KG1 (cell line): ENCODE data around the gene WDR47.
A peak's percentile ranks its signal among the peaks of the same experiment; 100 is the strongest.
"Not testable (repeated sequence)": the region's sequence is repeated elsewhere in the genome, so short reads cannot be mapped to it uniquely, and the experiment has no call there.

Experiments used
- DNase-seq: peaks from one replicate; lab custom pipeline; 2025; lab: John Stamatoyannopoulos, UW

Gene WDR47

DNA sequence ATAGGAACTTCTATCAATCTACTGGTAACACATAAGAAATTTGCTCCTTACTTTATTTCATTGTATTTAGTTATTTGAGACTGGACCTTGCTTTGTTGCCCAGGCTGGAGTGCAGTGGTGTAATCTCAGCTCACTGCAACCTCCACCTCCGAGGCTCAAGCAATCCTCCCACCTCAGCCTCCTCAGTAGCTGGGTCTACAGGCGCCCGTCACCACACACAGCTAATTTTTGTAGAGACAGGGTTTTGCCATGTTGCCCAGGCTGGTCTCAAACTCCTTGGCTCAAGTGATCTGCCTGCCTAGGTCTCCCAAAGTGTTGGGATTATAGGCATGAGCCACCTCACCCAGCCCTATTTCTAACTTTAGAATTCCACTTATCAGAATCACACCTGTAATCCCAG is 10.2 kb upstream of the WDR47 start:
- not testable (repeated sequence) for DNase-seq

GRCh38 chr1:109050228-109050995 is 8.5 kb upstream of the WDR47 start:
- no peak for DNase-seq

GRCh38 chr1:109048335-109048734 is 6.4 kb upstream of the WDR47 start:
- DNase-seq: no peak

DNA sequence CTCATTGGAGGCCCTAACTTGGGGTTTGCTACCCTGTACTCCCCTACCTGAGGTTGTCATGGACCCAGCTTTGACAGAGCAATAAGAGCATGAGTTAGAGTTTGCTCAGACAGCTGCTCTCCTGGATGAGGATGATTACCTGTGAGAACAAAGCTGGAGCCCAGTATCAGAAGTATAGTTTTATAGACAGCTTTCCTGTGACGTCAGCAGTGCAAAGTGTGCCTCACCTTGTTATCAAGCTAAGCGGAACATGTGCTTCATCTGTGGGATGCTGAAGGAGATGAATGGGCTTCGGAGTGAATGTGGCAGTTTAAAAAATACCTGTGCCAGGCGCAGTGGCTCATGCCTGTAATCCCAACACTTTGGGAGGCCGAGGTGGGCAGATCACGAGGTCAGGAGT is 5.4 kb upstream of the WDR47 start:
- no peak for DNase-seq

DNA sequence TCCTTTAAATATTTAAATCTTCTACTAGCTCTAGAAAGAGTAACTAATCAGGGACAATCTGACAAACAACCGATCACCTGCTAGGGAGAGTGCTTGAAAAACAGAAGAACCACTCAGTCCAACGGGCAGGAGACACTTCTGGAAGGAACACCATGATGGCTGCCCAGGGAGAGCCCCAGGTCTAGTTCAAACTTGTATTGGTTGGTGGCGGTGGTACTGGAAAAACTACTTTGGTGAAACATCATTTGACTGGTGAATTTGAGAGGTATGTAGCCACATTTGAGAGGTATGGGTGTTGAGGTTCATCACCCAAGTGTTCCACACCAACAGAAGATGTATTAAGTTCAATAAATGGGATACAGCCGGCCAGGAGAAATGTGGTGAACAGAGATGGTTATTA is 4.8 kb upstream of the WDR47 start:
- no peak for DNase-seq

GRCh38 chr1:109045595-109045994 is 3.7 kb upstream of the WDR47 start:
- DNase-seq: no peak

DNA sequence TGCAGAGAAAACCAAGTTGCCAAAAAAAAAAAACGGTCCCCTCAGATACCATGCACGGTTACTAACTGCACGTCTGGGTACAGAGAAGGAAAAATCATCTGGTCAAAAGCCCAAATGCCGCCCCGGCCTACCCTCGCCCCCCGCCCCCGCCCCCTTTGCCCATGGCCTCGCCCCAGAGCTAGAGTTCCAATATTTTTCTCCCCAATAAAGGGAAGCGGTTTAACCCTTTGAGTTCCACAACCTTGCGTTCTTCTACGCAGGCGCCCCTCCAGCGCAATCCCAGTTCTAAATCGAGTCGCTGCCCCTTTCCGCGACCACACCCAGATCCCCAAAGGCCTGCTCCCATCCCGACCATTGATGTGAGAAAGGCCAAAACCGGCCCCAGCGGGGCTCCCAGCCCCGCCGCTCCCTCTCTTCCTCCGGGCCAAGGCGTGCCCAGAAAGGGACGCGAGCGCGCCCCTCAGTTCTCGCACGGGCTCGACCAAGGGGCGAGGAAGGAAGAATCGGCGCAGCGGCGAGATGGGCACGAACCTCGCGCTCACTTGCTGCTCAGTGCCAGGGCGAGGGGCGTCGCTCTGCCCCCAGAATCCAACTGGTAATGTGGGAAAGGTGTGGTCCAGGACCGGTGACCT is 797 bp downstream of the WDR47 start:
- DNase-seq: peak; percentile 32

- DNase-seq: no peak
These were observed 1.3 kb downstream of the WDR47 start for GRCh38 chr1:109040627-109040988.

- DNase-seq: no peak
These were observed 7.5 kb downstream of the WDR47 start for GRCh38 chr1:109034382-109034781.

DNA sequence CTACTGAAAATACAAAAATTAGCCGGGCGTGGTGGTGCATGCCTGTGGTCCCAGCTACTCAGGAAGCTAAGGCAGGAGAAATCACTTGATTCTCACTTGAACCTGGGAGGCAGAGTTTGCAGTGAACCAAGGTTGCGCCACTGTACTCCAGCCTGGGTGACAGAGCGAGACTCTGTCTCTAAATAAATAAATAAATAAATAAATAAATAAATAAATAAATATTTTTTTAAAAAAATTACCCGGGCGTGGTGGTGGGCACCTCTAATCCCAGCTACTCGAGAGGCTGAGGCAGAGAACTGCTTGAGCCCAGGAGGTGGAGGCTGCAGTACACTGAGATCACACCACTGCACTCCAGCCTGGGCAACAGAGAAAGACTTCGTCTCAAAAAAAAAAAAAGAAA is 12.4 kb downstream of the WDR47 start:
- not testable (repeated sequence) for DNase-seq

- no peak for DNase-seq
These were observed 14.1 kb downstream of the WDR47 start for GRCh38 chr1:109027841-109028240.

DNA sequence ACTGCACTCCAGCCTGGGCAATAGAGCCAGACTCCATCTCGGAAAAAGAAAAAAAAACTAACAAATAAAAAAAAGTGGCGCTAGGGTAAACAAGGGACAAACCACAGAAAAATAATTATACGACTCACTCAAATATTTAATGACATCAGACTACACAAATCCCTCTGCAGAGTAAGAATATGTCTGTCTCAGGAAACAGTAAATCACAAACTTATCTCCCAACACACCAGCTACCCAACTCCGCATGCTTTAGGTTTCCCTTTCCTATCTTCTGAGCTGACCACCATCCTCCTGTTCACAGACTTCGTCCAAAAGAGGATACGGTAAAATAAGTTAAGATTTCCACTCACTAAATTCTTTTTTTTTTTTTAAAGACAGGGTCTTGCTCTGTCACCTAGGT is 16.2 kb downstream of the WDR47 start:
- DNase-seq: no peak

GRCh38 chr1:109024646-109025045 is 17.3 kb downstream of the WDR47 start:
- no peak for DNase-seq

DNA sequence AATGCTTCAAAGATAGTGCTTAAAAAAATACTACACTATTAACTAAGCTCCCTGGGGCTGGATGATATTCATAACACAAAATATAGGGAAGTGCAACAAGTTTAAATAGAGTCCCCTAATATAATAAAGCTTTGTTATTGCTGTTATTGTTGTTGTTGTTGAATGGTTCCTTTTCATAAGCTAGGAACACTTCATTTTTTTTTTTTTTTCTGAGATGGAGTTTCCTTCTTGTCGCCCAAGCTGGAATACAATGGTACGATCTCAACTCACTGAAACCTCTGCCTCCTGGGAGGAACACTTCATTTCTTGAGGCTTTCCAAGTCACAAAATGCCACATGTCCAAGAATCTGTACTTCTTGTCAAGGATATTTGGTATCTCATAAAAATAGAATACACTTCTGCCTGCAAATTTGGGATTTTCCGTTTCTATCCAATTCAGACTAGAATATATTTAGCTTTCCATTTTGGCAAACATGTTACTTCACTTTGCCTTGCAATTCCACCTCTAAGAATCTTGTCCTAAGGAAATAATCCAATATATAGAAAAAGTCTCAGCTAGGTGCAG is 21.1 kb downstream of the WDR47 start:
- no peak for DNase-seq

DNA sequence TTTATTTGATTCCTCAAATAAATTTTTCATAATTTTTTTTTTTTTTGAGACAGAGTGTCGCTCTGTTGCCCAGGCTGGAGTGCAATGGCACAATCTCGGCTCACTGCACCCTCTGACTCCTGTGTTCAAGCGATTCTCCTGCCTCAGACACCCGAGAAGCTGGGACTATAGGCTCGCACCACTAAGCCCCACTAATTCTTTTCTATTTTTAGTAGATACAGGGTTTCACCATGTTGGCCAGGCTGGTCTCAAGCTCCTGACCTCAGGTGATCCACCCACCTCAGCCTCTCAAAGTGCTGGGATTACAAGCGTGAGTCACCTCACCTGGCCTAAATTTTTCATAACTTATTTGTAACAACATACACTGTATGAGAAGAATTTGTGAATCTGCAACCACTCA is 24.2 kb downstream of the WDR47 start:
- DNase-seq: not testable (repeated sequence)

- DNase-seq: no peak
These were observed 24.8 kb downstream of the WDR47 start for GRCh38 chr1:109017134-109017533.

- DNase-seq: no peak
These were observed 30.6 kb downstream of the WDR47 start for GRCh38 chr1:109011335-109011734.

GRCh38 chr1:108996622-108997021 is 45.3 kb downstream of the WDR47 start:
- DNase-seq: not testable (repeated sequence)

DNA sequence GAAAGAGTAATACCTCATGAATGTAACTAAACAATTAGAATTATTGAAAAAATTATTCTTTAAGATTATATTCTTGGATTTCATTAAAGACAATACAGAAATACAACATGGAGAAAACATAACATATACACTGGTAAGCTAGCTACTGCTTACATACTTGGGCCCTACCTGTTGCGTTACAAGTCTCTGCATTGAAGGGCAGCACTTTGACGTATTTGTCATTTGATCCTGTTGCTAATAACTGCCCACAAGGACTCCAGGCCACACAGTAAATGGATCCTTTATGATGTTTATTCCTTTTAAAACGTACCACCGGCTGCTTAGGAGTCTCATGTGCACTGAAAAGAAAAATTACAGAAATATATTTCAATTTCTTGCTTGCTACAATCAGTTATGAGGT is 58.8 kb downstream of the WDR47 start:
- no peak for DNase-seq

- no peak for DNase-seq
These were observed 65.2 kb downstream of the WDR47 start for GRCh38 chr1:108976658-108977057.

DNA sequence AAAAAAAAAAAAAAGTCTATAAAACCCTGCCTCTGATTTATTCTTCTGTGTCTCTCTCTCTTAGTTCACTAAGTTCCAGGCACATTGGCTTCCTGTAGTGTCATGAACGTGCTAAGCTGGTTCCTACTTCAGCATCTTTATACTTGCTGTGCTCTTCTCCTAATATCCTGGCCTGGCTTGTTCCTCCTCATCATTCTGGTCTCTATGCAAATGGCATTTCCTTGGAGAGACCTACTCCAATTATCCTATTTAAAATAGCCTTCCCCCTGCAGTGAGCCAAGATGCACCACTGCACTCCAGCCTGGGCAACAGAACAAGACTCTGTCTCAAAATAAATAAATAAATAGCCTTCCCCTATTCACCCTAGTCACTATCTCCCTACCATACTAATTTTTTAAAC is 69.0 kb downstream of the WDR47 start:
- DNase-seq: no peak

DNA sequence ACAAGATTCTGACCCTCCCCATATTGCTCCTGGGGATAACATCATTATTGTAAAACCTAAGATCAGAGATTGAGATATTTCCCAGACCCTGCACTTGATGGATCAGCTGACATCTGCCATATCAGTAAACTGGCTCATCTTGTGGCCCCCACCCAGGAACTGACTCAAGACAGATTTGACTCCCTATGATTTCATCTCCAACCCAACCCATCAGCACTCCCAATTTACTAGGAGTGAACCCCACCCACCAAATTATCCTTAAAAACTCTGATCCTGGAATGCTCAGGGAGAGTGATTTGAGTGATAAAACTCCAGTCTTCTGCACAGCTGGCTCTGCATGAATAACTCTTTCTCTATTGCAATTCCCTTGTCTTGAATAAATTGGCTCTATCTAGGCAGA is 72.6 kb downstream of the WDR47 start:
- DNase-seq: no peak

DNA sequence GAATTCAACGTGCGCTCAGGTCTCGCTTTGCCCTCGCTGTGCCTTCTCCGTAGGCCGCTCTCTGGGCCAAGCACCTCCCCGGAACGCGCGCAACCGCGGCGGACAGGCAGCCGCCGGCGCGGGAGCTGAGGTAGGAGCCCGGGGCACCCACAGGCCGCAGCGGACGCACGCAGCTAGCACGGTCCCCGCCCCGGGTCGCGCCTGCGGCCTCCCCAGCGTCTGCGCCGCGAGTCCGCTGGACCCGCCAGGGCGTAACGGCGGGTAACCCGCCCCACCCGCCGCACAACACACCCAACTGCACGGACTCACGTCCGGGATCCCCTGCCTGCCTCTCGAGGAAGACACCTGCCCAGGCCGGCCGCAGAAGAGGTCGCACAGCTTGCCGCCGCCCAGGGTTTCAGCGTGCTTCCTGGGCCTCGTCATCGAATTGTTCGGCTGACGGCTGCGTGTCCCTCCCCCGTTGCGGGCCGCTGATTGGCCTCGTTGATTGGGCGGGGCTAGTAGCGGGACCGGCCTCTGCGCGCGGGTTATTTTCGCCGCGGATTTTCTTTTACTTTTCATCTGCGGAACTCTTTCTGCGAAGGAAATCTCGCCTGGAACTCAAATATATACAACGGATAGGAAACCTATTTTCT is 78.7 kb downstream of the WDR47 start, which contains the start of gene CLCC1:
TSS of gene CLCC1 (minus strand) at position 433 of the 635 bp plus-strand sequence. CDS start 13,047 bp downstream, outside the sequence.
- peak; percentile 82 for DNase-seq
